Esophagus muscularis mucosa (tissue), 4 donors: ENCODE measurements around the gene CD300LB. TPM values are rescaled to one million over a fixed set of nuclear protein-coding genes. Genes with fewer than 3 reads are reported as not detected.
"Not testable (repeated sequence)": the region's sequence is repeated elsewhere in the genome, so short reads cannot be mapped to it uniquely, and the experiment has no call there.

Experiments
- DNase-seq: peaks from one replicate; pipeline ENCODE4 v3.0.0-alpha.2; 2017; ENCODE audit errors: extremely low spot score
- H3K27ac ChIP-seq, 4 donors: fragments of 200-600 bp; sonication (generic); replicated peaks in 1 of 4; 1 replicate in 3 of 4; 2 replicates in 1 of 4; pipeline ENCODE4 v1.5.1; 2016 to 2019; ENCODE audit warnings: mild to moderate bottlenecking in 1 of 4
- H3K27me3 ChIP-seq, 4 donors: fragments of 200-600 bp; sonication (generic); one replicate each; pipeline versions ENCODE4 v1.5.1 to v1.6.0; 2016 to 2019
- H3K36me3 ChIP-seq, 4 donors: fragments of 200-600 bp; sonication (generic); one replicate each; pipeline ENCODE4 v1.5.1; 2016 to 2019
- H3K4me1 ChIP-seq, 4 donors: fragments of 200-600 bp; sonication (generic); one replicate each; pipeline ENCODE4 v1.5.1; 2016 to 2019
- H3K4me3 ChIP-seq, 4 donors: fragments of 200-600 bp; sonication (generic); 1 replicate in 2 of 4; 2 replicates in 2 of 4; pipeline ENCODE4 v1.5.1; 2016 to 2019; ENCODE audit warnings: mild to moderate bottlenecking in 4 of 4, moderate library complexity in 1 of 4
- H3K9me3 ChIP-seq, 4 donors: fragments of 200-600 bp; sonication (generic); 1 replicate in 3 of 4; 2 replicates in 1 of 4; pipeline ENCODE4 v1.5.1; 2016 to 2019
- CTCF ChIP-seq, 3 experiments: fragments of 200-600 bp in 2 of 3; fragments of 450-650 bp in 1 of 3; sonication (generic) in 2 of 3; IDR thresholded peaks; one replicate each; pipeline ENCODE4 v1.5.1; 2017 to 2019; ENCODE audit warnings: antibody characterized with exemption in 3 of 3, mild to moderate bottlenecking in 2 of 3, moderate library complexity in 1 of 3
- EP300 ChIP-seq: sonication (generic); formaldehyde crosslinking; IDR thresholded peaks from one replicate; pipeline ENCODE4 v1.6.1; 2017; ENCODE audit warnings: antibody characterized with exemption
- POLR2A ChIP-seq: fragments of 450-650 bp; IDR thresholded peaks from one replicate; pipeline ENCODE4 v1.6.1; 2017; ENCODE audit warnings: antibody characterized with exemption, moderate library complexity, mild to moderate bottlenecking, low read depth
- POLR2AphosphoS5 ChIP-seq, 2 donors: sonication (generic); formaldehyde crosslinking; IDR thresholded peaks; one replicate each; pipeline ENCODE4 v1.6.1; 2017; ENCODE audit warnings: antibody characterized with exemption in 2 of 2
- WGBS: methylation state at CpG from one replicate; pipeline ENCODE4 v1.1.5; 2018; 5-methylcytosine and 5-hydroxymethylcytosine counted together
- intact Hi-C: fragments of 100-400 bp; cut with DNase I; formaldehyde crosslinking; loops from one replicate; pipeline ENCODE4 v1.15.1; 2023
- total RNA-seq, 4 donors: library from RNA; depleted of rRNA; stranded (reverse); fragments of >200 nt; gene quantifications; one replicate each; pipeline versions ENCODE4 v1.1.0 to v1.2.1, GENCODE V29; 2016

Gene CD300LB
- under 1 TPM in 3 of 4 donors, not detected in 1; 0.17 to 0.83 (median 0.23) TPM for total RNA-seq

DNA sequence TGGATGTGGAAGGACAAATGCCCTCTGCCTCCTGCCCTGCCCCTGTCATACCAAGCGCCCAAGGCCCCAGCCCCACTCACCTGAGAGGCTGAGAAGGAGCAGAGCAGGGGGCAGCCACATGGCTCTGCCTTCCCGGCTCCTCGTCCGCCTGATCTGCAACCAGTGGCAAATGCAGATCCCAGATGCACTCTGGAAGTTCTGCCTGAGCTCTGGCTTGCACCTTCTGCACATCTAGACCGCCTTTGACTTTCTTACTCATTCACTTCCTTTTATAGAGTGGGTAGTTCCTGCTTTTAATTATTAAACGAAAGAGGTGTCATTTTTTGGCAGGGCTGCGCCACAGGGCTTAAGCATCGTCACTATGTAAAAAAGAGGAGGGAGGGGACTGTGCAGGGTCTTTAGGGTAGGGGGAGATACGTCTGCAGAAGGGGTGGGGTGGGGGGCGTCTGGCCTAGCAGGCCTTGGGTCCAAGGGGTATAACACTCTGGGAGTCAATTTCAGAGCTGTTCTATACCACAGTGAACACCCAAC lies at the start of gene CD300LB:
Gene CD300LB, minus strand, starts transcription at position 245 of the 531 bp plus-strand sequence. Its CDS starts 125 bp downstream, at position 120.
- peak within 1 kb of the TSS in 1 of 4 donors; percentile 24 for H3K4me3 ChIP-seq
- intact Hi-C loops, result loop anchor here (10.0 kb wide), 1 partner anchor 56 kb away; no protein-coding TSS in a partner anchor
- peaks cover 0 to 5% (median 2%) of the 10 kb centered on the region in 4 donors for H3K9me3 ChIP-seq
- DNase-seq, result no peak
- no peak within 1 kb of the TSS for H3K27ac ChIP-seq
- H3K27me3 ChIP-seq, result peaks cover 0 to 14% (median 0%) of the 10 kb centered on the region in 4 donors
- TF ChIP-seq POLR2AphosphoS5 (IDR thresholded peaks at IDR 0.05), result no peak
- H3K36me3 ChIP-seq, result no peaks in the 10 kb centered on the region
- H3K4me1 ChIP-seq, result no peaks in the 10 kb centered on the region
- WGBS, result 65% methylated on average over 10 of the region's 10 CpGs

DNA sequence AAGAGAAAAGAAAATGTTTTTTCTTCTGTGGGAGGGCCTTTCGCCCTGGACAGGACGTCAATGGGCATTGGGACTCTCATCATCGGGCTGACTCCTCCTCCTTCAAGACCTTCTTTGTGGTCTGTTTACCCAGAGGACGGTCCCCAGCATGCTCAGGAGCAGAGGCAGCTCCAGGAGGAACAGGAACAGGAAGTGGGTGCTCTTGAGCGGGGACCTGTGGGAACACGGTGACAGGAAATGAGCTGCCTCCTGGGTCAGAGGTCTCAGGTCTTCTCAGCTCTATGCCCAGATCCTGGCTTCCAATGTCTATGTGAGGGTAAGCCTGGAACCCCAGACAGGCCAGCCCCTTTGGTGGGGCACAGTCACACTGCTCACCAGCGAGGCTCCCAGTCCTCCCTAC lies 48.6 kb upstream of the CD300LB start:
- no peak overlapping the region for H3K27ac ChIP-seq
- TF ChIP-seq POLR2AphosphoS5 (IDR thresholded peaks at IDR 0.05) (no peak), CTCF (IDR thresholded peaks at IDR 0.05) (no peak), EP300 (no peak), POLR2A (no peak)
- WGBS, result 52% methylated on average over 7 of the region's 7 CpGs
- DNase-seq, result no peak
- no peaks in the 10 kb centered on the region for H3K4me1 ChIP-seq
- H3K9me3 ChIP-seq, result peaks cover 0 to 8% (median 0%) of the 10 kb centered on the region in 4 donors
- intact Hi-C loops, result no loop called here
- no peaks in the 10 kb centered on the region for H3K36me3 ChIP-seq
- no peak overlapping the region for H3K4me3 ChIP-seq
- peaks cover 0 to 5% (median 0%) of the 10 kb centered on the region in 4 donors for H3K27me3 ChIP-seq

DNA sequence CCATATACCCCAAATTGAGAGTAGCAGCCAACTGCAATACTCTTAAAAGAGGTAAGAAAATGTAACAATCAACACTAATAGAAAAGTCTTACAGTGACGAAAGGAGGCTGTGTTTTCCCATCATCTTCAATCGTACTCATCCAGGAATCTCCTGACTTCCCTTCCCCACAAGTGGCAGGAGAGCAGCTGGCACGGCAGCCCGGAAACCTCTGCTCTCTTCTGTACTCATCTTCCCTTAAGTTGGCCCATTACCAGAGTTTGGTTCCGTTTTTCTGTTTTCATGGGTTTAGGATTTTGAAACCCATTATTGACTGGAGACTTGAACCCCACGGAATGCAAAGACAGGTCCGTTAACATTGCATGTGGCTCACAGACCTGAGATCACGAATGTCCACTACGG lies 47.7 kb upstream of the CD300LB start:
- WGBS, result 88% methylated on average over 9 of the region's 9 CpGs
- H3K27ac ChIP-seq, result no peak overlapping the region
- no peaks in the 10 kb centered on the region for H3K36me3 ChIP-seq
- DNase-seq, result no peak
- intact Hi-C loops, result no loop called here
- peaks cover 0 to 5% (median 0%) of the 10 kb centered on the region in 4 donors for H3K27me3 ChIP-seq
- no peaks in the 10 kb centered on the region for H3K9me3 ChIP-seq
- no peak overlapping the region for H3K4me3 ChIP-seq
- TF ChIP-seq POLR2A, result no peak
- TF ChIP-seq EP300, result no peak
- no peak for TF ChIP-seq POLR2AphosphoS5 (IDR thresholded peaks at IDR 0.05)
- TF ChIP-seq CTCF (IDR thresholded peaks at IDR 0.05), result no peak
- no peaks in the 10 kb centered on the region for H3K4me1 ChIP-seq

GRCh38 chr17:74574489-74575142 lies 43.3 kb upstream of the CD300LB start:
- DNase-seq, result no peak
- Histone ChIP-seq H3K4me3 (no peak overlapping the region), H3K9me3 (no peaks in the 10 kb centered on the region), H3K27me3 (peaks cover 0 to 21% (median 0%) of the 10 kb centered on the region in 4 donors), H3K27ac (no peak overlapping the region), H3K4me1 (no peaks in the 10 kb centered on the region), H3K36me3 (no peaks in the 10 kb centered on the region)
- 81% methylated on average over 5 of the region's 5 CpGs for WGBS
- TF ChIP-seq EP300 (no peak), POLR2AphosphoS5 (IDR thresholded peaks at IDR 0.05) (no peak), POLR2A (no peak), CTCF (IDR thresholded peaks at IDR 0.05) (no peak)
- intact Hi-C loops, result no loop called here

- H3K27ac ChIP-seq, H3K4me3 ChIP-seq, H3K36me3 ChIP-seq, DNase-seq, H3K9me3 ChIP-seq, H3K4me1 ChIP-seq, intact Hi-C loops: not testable (repeated sequence)
- peaks cover 0 to 29% (median 0%) of the 10 kb centered on the region in 4 donors for H3K27me3 ChIP-seq
These were observed 42.4 kb upstream of the CD300LB start for GRCh38 chr17:74573635-74574034.

- Histone ChIP-seq H3K9me3 (no peaks in the 10 kb centered on the region), H3K27me3 (peaks cover 0 to 27% (median 0%) of the 10 kb centered on the region in 4 donors), H3K4me1 (no peaks in the 10 kb centered on the region), H3K4me3 (no peak overlapping the region), H3K27ac (no peak overlapping the region), H3K36me3 (no peaks in the 10 kb centered on the region)
- no peak for DNase-seq
- TF ChIP-seq CTCF (IDR thresholded peaks at IDR 0.05) (no peak), POLR2A (no peak), EP300 (no peak), POLR2AphosphoS5 (IDR thresholded peaks at IDR 0.05) (no peak)
- intact Hi-C loops, result no loop called here
- 71% methylated on average over 2 of the region's 3 CpGs for WGBS
These were observed 41.9 kb upstream of the CD300LB start for GRCh38 chr17:74573169-74573568.
